Non-pigmented ciliary epithelial cell (primary cell): ENCODE results near the gene NIPAL4.

Source experiments
- DNase-seq: peaks from one replicate; pipeline ENCODE4 v3.0.0-alpha.2; 2010; ENCODE audit warnings: low read depth

Gene NIPAL4

GRCh38 chr5:157486221-157486681 is 26.2 kb downstream of the NIPAL4 start:
- no peak for DNase-seq

- no peak for DNase-seq
These were observed 26.8 kb downstream of the NIPAL4 start for GRCh38 chr5:157486861-157487260.

- no peak for DNase-seq
These were observed 27.3 kb downstream of the NIPAL4 start for GRCh38 chr5:157487358-157487757.

GRCh38 chr5:157491471-157491995 is 31.5 kb downstream of the NIPAL4 start:
- DNase-seq = no peak

GRCh38 chr5:157492886-157493285 is 32.9 kb downstream of the NIPAL4 start:
- no peak for DNase-seq

- no peak for DNase-seq
These were observed 34.3 kb downstream of the NIPAL4 start for GRCh38 chr5:157494178-157494832.

GRCh38 chr5:157496864-157497263 is 36.9 kb downstream of the NIPAL4 start:
- no peak for DNase-seq

GRCh38 chr5:157497875-157498611 is 38.0 kb downstream of the NIPAL4 start:
- no peak for DNase-seq

GRCh38 chr5:157502143-157502647 is 42.2 kb downstream of the NIPAL4 start:
- DNase-seq = no peak

GRCh38 chr5:157504053-157504452 is 44.0 kb downstream of the NIPAL4 start:
- no peak for DNase-seq

GRCh38 chr5:157505496-157505895 is 45.5 kb downstream of the NIPAL4 start:
- DNase-seq = no peak

GRCh38 chr5:157506066-157506590 is 46.1 kb downstream of the NIPAL4 start:
- DNase-seq = no peak

GRCh38 chr5:157506981-157507780 is 47.2 kb downstream of the NIPAL4 start:
- DNase-seq = no peak

GRCh38 chr5:157509093-157509492 is 49.1 kb downstream of the NIPAL4 start:
- no peak for DNase-seq

GRCh38 chr5:157509587-157509986 is 49.6 kb downstream of the NIPAL4 start:
- no peak for DNase-seq

GRCh38 chr5:157510682-157511081 is 50.7 kb downstream of the NIPAL4 start:
- no peak for DNase-seq

GRCh38 chr5:157511651-157512644 is 51.9 kb downstream of the NIPAL4 start:
- DNase-seq = peak; percentile 94

GRCh38 chr5:157513182-157513581 is 53.2 kb downstream of the NIPAL4 start:
- no peak for DNase-seq

- DNase-seq = no peak
These were observed 55.0 kb downstream of the NIPAL4 start for GRCh38 chr5:157514974-157515373.

- peak; percentile 87 for DNase-seq
These were observed 56.0 kb downstream of the NIPAL4 start for GRCh38 chr5:157516006-157516405.
